ENCODE results near the gene FBLN1.

GRCh38 chr22:45503050-45503815 lies 550 bp downstream of the FBLN1 start:
- TF ChIP-seq ESRRG (CRISPR knock-in tag; IDR thresholded peaks at IDR 0.05) (no peak), ARNTL (CRISPR knock-in tag; IDR thresholded peaks at IDR 0.05; ENCODE audit: borderline replicate concordance, low read depth) (no peak), ISL1 (CRISPR knock-in tag; IDR thresholded peaks at IDR 0.05) (no peak), PATZ1 (CRISPR knock-in tag; IDR thresholded peaks at IDR 0.05; ENCODE audit: borderline replicate concordance) (no peak), POU6F1 (CRISPR knock-in tag; IDR thresholded peaks at IDR 0.05; ENCODE audit: borderline replicate concordance, low read depth) (no peak), SNAI2 (CRISPR knock-in tag; IDR thresholded peaks at IDR 0.05) (no peak), TCF4 (CRISPR knock-in tag; IDR thresholded peaks at IDR 0.05; ENCODE audit: borderline replicate concordance) (no peak), TOX (CRISPR knock-in tag; IDR thresholded peaks at IDR 0.05; ENCODE audit: borderline replicate concordance) (no peak)
